Adrenal gland (tissue), 12 donors: Measurements from ENCODE around the gene GRPEL1. TPM values are rescaled to one million over a fixed set of nuclear protein-coding genes. Genes with fewer than 3 reads are reported as not detected.

ENCODE experiments used
- DNase-seq, 7 donors: peaks; one replicate each; pipeline ENCODE4 v3.0.0-alpha.2; 2019 to 2020
- H3K27ac ChIP-seq, 5 donors: fragments of 200-600 bp; sonication (generic) in 4 of 5; 1 replicate in 3 of 5; 2 replicates in 2 of 5; pipeline versions ENCODE4 v1.5.1 to v1.8.0; 2016 to 2020; ENCODE audit warnings: mild to moderate bottlenecking in 1 of 5
- H3K27me3 ChIP-seq: fragments of 200-600 bp; 2 replicates; pipeline ENCODE4 v1.8.0; 2021
- H3K36me3 ChIP-seq, 2 donors: fragments of 200-600 bp; replicated peaks in 1 of 2; 1 replicate in 1 of 2; 2 replicates in 1 of 2; pipeline versions ENCODE4 v1.5.1 to v1.8.0; 2018 to 2022
- H3K4me1 ChIP-seq, 2 donors: fragments of 200-600 bp; replicated peaks in 1 of 2; 1 replicate in 1 of 2; 2 replicates in 1 of 2; pipeline versions ENCODE4 v1.5.1 to v1.8.0; 2018 to 2021
- H3K4me3 ChIP-seq, 4 donors: fragments of 200-600 bp; sonication (generic) in 3 of 4; one replicate each; pipeline ENCODE4 v1.5.1; 2016 to 2018
- H3K9me3 ChIP-seq, 3 donors: fragments of 200-600 bp; sonication (generic) in 1 of 3; replicated peaks in 1 of 3; 1 replicate in 2 of 3; 2 replicates in 1 of 3; pipeline versions ENCODE4 v1.5.1 to v1.8.0; 2016 to 2021
- CTCF ChIP-seq, 6 experiments: fragments of 450-650 bp in 4 of 6; fragments of 200-600 bp in 2 of 6; sonication (generic) in 1 of 6; IDR thresholded peaks; 1 replicate in 5 of 6; 2 replicates in 1 of 6; pipeline versions ENCODE4 v1.5.1 to v1.8.0; 2016 to 2021; ENCODE audit warnings: antibody characterized with exemption in 6 of 6, mild to moderate bottlenecking in 2 of 6, moderate library complexity in 1 of 6
- POLR2A ChIP-seq, 2 donors: fragments of 450-650 bp; IDR thresholded peaks; one replicate each; pipeline ENCODE4 v1.6.1; 2017; ENCODE audit warnings: antibody characterized with exemption in 2 of 2, mild to moderate bottlenecking in 2 of 2, moderate library complexity in 1 of 2
- WGBS, 4 donors: extraction: QIAGEN DNeasy Blood & Tissue Kit in 2 of 4; methylation state at CpG; one replicate each; pipeline versions ENCODE4 v1.1.5 to v1.1.7; 2013 to 2017; 5-methylcytosine and 5-hydroxymethylcytosine counted together
- intact Hi-C, 2 donors: fragments of 100-400 bp; cut with DNase I; formaldehyde crosslinking; loops; one replicate each; pipeline versions ENCODE4 v1.14.1 to v1.15.0; 2022 to 2023
- polyA plus RNA-seq, 3 donors: library from polyadenylated mRNA; stranded (reverse); fragments of 200-250 nt in 2 of 3; fragments of 350-450 nt in 1 of 3; fragmentation: Illumina TruSeq in 1 of 3; extraction: RNeasy Lipid Tissue Mini Kit (QIAGEN cat#74804) in 1 of 3; gene quantifications; one replicate each; pipeline ENCODE4 v1.2.3, GENCODE V29; 2013 to 2014
- total RNA-seq, 9 donors: library from RNA; depleted of rRNA in 4 of 9; stranded (reverse); fragments of >200 nt in 4 of 9; fragments of 120-200 nt in 1 of 9; fragmentation: NEBNext Ultra II Directional in 1 of 9; extraction: Animal tissue kit (Norgen Biotek cat#: 25700) in 1 of 9; gene quantifications; one replicate each; pipeline versions ENCODE4 v1.1.0 to v1.2.4, GENCODE V29; 2013 to 2023
- donor health status: healthy with polysubstance abuse.
- donor health status: Bipolar disorder and iron deficiency.
- donor health status: DM: yes; HTN: yes; CAD: no.
- donor health status: DM: no; HTN: no; CAD: no.
- donor health status: DM: no; HTN: no; CAD: no.
- donor health status: DM: yes; HTN: yes; CAD: no.

The GRPEL1 gene
- total and polyA plus RNA-seq, 12 donors: 35.8 to 439 (median 80.0) TPM

- Histone ChIP-seq H3K27me3 (no peaks in the 10 kb centered on the region), H3K4me1 (peaks cover 4 to 16% of the 10 kb centered on the region in 2 donors), H3K9me3 (no peaks in the 10 kb centered on the region), H3K27ac (peak overlapping the region in 4 of 5 donors; percentile 63 to 87 (median 74)), H3K4me3 (no peak overlapping the region), H3K36me3 (peaks cover 0 to 77% of the 10 kb centered on the region in 2 donors)
- TF ChIP-seq POLR2A (IDR thresholded peaks at IDR 0.05): no peak
- TF ChIP-seq CTCF (IDR thresholded peaks at IDR 0.05): no peak
- no peak for DNase-seq
- WGBS, 4 donors: 73 to 76% (median 75%) methylated on average over 5 of the region's 5 CpGs
- intact Hi-C loops: no loop called here
These were observed 46.5 kb downstream of the GRPEL1 start for GRCh38 chr4:7021355-7021754.

- no peaks in the 10 kb centered on the region for H3K9me3 ChIP-seq
- H3K27ac ChIP-seq: peak overlapping the region in 3 of 5 donors; percentile 31 to 87 (median 41)
- no peak for DNase-seq
- 93 to 95% (median 94%) methylated on average over 11 of the region's 11 CpGs for WGBS, 4 donors
- TF ChIP-seq CTCF (IDR thresholded peaks at IDR 0.05): no peak
- TF ChIP-seq POLR2A (IDR thresholded peaks at IDR 0.05): no peak
- H3K27me3 ChIP-seq: no peaks in the 10 kb centered on the region
- intact Hi-C loops: no loop called here
- H3K4me1 ChIP-seq: peaks cover 4 to 20% of the 10 kb centered on the region in 2 donors
- H3K4me3 ChIP-seq: no peak overlapping the region
- H3K36me3 ChIP-seq: peaks cover 0 to 77% of the 10 kb centered on the region in 2 donors
These were observed 47.0 kb downstream of the GRPEL1 start for GRCh38 chr4:7020856-7021255.

GRCh38 chr4:7020290-7020689 is 47.6 kb downstream of the GRPEL1 start:
- Histone ChIP-seq H3K9me3 (no peaks in the 10 kb centered on the region), H3K4me3 (no peak overlapping the region), H3K4me1 (peaks cover 9 to 26% of the 10 kb centered on the region in 2 donors), H3K36me3 (peaks cover 0 to 77% of the 10 kb centered on the region in 2 donors), H3K27ac (peak overlapping the region in 3 of 5 donors; percentile 8 to 32 (median 19)), H3K27me3 (no peaks in the 10 kb centered on the region)
- no peak for TF ChIP-seq CTCF (IDR thresholded peaks at IDR 0.05)
- TF ChIP-seq POLR2A (IDR thresholded peaks at IDR 0.05): no peak
- WGBS, 4 donors: 80 to 97% (median 92%) methylated on average over 2 of the region's 2 CpGs
- DNase-seq: peak in 1 of 7 donors; percentile 37
- intact Hi-C loops: no loop called here

GRCh38 chr4:7019367-7019766 is 48.5 kb downstream of the GRPEL1 start:
- 87 to 90% (median 89%) methylated on average over 5 to 10 of the region's 10 CpGs for WGBS, 4 donors
- Histone ChIP-seq H3K27ac (no peak overlapping the region), H3K27me3 (no peaks in the 10 kb centered on the region), H3K4me3 (no peak overlapping the region), H3K36me3 (peaks cover 0 to 77% of the 10 kb centered on the region in 2 donors), H3K4me1 (peaks cover 10 to 27% of the 10 kb centered on the region in 2 donors), H3K9me3 (no peaks in the 10 kb centered on the region)
- TF ChIP-seq CTCF (IDR thresholded peaks at IDR 0.05) (no peak), POLR2A (IDR thresholded peaks at IDR 0.05) (no peak)
- no peak for DNase-seq
- intact Hi-C loops: no loop called here
